ENCODE results near the gene NEK10.

The NEK10 gene

DNA sequence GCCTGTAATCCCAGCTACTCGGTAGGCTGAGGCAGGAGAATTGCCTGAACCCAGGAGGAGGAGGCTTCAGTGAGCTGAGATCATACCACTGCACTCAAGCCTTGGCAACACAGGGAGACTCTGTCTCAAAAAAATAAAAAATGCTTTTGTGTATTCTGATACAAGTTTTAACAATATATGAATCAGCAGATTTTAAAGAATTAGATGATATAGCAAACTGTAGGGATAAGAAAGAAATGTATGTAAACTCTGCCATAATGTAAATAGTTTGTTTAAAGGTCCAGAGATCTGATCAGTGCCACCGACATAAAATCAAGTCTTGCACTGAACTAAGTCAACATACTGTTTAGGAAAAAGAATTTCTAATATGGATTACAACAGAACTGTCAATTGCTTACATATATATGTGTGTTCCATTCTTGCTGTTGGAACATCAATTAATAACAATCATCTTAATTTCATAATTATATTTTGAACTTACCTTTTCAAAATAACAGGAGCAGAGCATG is 208.3 kb downstream of the NEK10 start:
- no peak overlapping the region for H3K4me3 ChIP-seq (ENCODE audit: low read depth, low read length)
- H3K9me3 ChIP-seq, result no peaks in the 10 kb centered on the region
- DNase-seq, result no peak
- no peaks in the 10 kb centered on the region for H3K4me1 ChIP-seq
- H3K27me3 ChIP-seq, result no peaks in the 10 kb centered on the region
- no peak for TF ChIP-seq CTCF (IDR thresholded peaks at IDR 0.05; ENCODE audit: low read depth, low read length)
- H3K36me3 ChIP-seq, result no peaks in the 10 kb centered on the region

- Histone ChIP-seq H3K4me1 (no peaks in the 10 kb centered on the region), H3K9me3 (no peaks in the 10 kb centered on the region), H3K36me3 (no peaks in the 10 kb centered on the region), H3K27me3 (no peaks in the 10 kb centered on the region), H3K4me3 (ENCODE audit: low read depth, low read length) (no peak overlapping the region)
- TF ChIP-seq CTCF (IDR thresholded peaks at IDR 0.05; ENCODE audit: low read depth, low read length), result no peak
- no peak for DNase-seq
These were observed 209.0 kb downstream of the NEK10 start for GRCh38 chr3:27160146-27160545.

- no peaks in the 10 kb centered on the region for H3K4me1 ChIP-seq
- no peak for DNase-seq
- TF ChIP-seq CTCF (IDR thresholded peaks at IDR 0.05; ENCODE audit: low read depth, low read length), result no peak
These were observed 222.0 kb downstream of the NEK10 start for GRCh38 chr3:27147215-27147614.

GRCh38 chr3:27146786-27147185 is 222.4 kb downstream of the NEK10 start:
- no peak for DNase-seq
- Histone ChIP-seq H3K27me3 (no peaks in the 10 kb centered on the region), H3K4me3 (ENCODE audit: low read depth, low read length) (no peak overlapping the region), H3K9me3 (no peaks in the 10 kb centered on the region), H3K36me3 (no peaks in the 10 kb centered on the region), H3K4me1 (no peaks in the 10 kb centered on the region)
- TF ChIP-seq CTCF (IDR thresholded peaks at IDR 0.05; ENCODE audit: low read depth, low read length), result no peak

More at GRCh38 chr3:27147215-27147614, 222.0 kb downstream of the NEK10 start:
- no peaks in the 10 kb centered on the region for H3K9me3 ChIP-seq
- no peak overlapping the region for H3K4me3 ChIP-seq (ENCODE audit: low read depth, low read length)
- no peaks in the 10 kb centered on the region for H3K27me3 ChIP-seq
- H3K36me3 ChIP-seq, result no peaks in the 10 kb centered on the region

- Histone ChIP-seq H3K4me1 (no peaks in the 10 kb centered on the region), H3K27me3 (no peaks in the 10 kb centered on the region), H3K9me3 (no peaks in the 10 kb centered on the region), H3K36me3 (no peaks in the 10 kb centered on the region), H3K4me3 (ENCODE audit: low read depth, low read length) (no peak overlapping the region)
- TF ChIP-seq CTCF (IDR thresholded peaks at IDR 0.05; ENCODE audit: low read depth, low read length), result no peak
- DNase-seq, result no peak
These were observed 223.5 kb downstream of the NEK10 start for GRCh38 chr3:27145719-27146118.

DNA sequence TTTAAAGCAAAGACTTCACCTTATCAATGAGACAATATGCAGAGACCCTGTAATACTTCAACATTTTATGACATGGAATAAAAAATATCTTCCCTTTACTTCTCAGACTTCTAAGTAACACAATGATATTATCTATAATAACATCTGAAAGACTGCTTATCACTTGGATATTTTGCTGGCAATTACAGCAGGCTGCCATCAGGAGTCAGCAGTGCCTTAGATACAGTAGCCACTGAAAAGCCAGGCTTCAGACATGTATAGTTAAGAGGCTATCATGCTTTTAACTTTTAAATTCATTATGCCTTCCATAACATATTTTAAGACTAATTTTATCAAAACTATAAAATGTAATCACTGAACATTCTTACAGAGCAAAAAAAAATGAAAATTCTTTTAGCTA is 227.5 kb downstream of the NEK10 start:
- no peaks in the 10 kb centered on the region for H3K27me3 ChIP-seq
- H3K36me3 ChIP-seq, result no peaks in the 10 kb centered on the region
- no peaks in the 10 kb centered on the region for H3K4me1 ChIP-seq
- no peaks in the 10 kb centered on the region for H3K9me3 ChIP-seq
- TF ChIP-seq CTCF (IDR thresholded peaks at IDR 0.05; ENCODE audit: low read depth, low read length), result peak; percentile 16; the same call in 1 of the 2 replicates
- no peak for DNase-seq
- H3K4me3 ChIP-seq (ENCODE audit: low read depth, low read length), result no peak overlapping the region

Data from BE2C (cell line).